MM.1S (cell line): ENCODE measurements around the gene FNIP2.

ENCODE experiments used
- EZH2 ChIP-seq: fragments of 300-600 bp; sonication (generic); optimal IDR thresholded peaks from 2 replicates; pipeline ENCODE3; 2017; ENCODE audit warnings: low read depth, mild to moderate bottlenecking, antibody characterized with exemption, low read length, mixed read lengths
- EZH2phosphoT487 ChIP-seq: fragments of 300-600 bp; sonication (generic); IDR thresholded peaks from 2 replicates; pipeline ENCODE4 v1.6.1; 2018; ENCODE audit warnings: antibody characterized with exemption, low read length
- TF ChIP-seq, protein P1 (sequence below): fragments of 300-600 bp; sonication (generic); IDR thresholded peaks from 2 replicates; pipeline ENCODE4 v1.5.1; 2016; ENCODE audit warnings: antibody characterized with exemption, low read length, mixed read lengths

DNA sequence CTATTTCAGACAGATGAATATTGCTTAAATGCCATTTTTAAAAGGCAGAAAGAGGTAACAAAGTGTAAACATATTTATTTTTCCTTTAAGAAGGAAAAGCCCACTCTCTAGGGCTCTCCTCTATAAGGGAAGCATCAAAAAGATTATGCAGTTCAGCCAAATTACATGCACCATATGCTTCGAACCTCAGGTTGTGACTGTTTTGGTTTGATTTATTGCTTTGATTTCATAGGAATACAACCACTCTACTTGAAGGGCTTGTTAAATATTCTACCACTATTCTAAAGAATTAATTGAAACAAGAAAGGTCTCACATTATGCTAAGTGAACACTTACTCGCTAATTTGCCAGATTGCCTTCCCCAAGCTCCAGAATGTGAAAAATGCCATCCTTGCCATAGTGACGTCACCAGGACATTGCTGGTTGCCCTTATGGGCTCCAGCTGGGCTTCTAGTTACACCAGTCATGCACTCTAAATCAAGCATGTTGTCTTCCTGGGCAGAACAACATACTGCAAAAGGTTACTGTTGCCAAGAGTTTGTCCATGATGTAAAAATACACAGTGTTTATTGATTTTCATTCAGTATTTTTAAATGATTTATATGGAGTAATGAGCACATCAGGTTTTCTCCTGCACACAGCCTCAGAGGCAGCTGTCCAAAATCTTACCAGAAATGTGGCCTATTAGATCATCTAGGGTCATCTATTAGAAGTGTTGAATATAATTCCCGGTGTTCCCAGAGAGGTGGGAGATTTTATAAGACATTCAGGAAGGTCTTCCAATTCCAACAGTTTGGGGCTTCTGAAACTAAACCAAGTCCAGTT is 169.6 kb downstream of the FNIP2 start:
- TF ChIP-seq EZH2phosphoT487 (no peak), EZH2 (no peak)
- TF ChIP-seq, protein P1, sequence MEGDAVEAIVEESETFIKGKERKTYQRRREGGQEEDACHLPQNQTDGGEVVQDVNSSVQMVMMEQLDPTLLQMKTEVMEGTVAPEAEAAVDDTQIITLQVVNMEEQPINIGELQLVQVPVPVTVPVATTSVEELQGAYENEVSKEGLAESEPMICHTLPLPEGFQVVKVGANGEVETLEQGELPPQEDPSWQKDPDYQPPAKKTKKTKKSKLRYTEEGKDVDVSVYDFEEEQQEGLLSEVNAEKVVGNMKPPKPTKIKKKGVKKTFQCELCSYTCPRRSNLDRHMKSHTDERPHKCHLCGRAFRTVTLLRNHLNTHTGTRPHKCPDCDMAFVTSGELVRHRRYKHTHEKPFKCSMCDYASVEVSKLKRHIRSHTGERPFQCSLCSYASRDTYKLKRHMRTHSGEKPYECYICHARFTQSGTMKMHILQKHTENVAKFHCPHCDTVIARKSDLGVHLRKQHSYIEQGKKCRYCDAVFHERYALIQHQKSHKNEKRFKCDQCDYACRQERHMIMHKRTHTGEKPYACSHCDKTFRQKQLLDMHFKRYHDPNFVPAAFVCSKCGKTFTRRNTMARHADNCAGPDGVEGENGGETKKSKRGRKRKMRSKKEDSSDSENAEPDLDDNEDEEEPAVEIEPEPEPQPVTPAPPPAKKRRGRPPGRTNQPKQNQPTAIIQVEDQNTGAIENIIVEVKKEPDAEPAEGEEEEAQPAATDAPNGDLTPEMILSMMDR = no peak
